IMR-90 (cell line): Measurements from ENCODE around the gene SRPK2.

ENCODE experiments used
- BHLHE40 ChIP-seq: fragments of 150-350 bp; IDR thresholded peaks from 2 replicates; pipeline ENCODE4 v1.6.1; 2016; ENCODE audit warnings: mild to moderate bottlenecking, low read depth, low read length
- CHD1 ChIP-seq: IDR thresholded peaks from 2 replicates; pipeline ENCODE4 v1.6.1; 2012; ENCODE audit warnings: low read depth, low read length, improper control_type of control experiment
- POLR2A ChIP-seq: IDR thresholded peaks from 2 replicates; pipeline ENCODE4 v1.6.1; 2012; ENCODE audit warnings: mild to moderate bottlenecking, low read depth, low read length
- RAD21 ChIP-seq: IDR thresholded peaks from 2 replicates; pipeline ENCODE4 v1.6.1; 2012; ENCODE audit warnings: low read length, improper control_type of control experiment
- RFX5 ChIP-seq: IDR thresholded peaks from 2 replicates; pipeline ENCODE4 v1.8.0; 2012; ENCODE audit warnings: low read depth, mild to moderate bottlenecking, low read length, moderate library complexity
- TF ChIP-seq, protein P1 (sequence below): conservative IDR thresholded peaks from 2 replicates; pipeline ENCODE4 v1.5.1; 2012; ENCODE audit warnings: mild to moderate bottlenecking, low read depth, low read length, improper control_type of control experiment
- TF ChIP-seq, protein P2 (sequence below): fragments of 150-350 bp; IDR thresholded peaks from 2 replicates; pipeline ENCODE4 v1.6.1; 2016; ENCODE audit warnings: low read depth, mild to moderate bottlenecking, low read length, moderate library complexity, borderline replicate concordance

DNA sequence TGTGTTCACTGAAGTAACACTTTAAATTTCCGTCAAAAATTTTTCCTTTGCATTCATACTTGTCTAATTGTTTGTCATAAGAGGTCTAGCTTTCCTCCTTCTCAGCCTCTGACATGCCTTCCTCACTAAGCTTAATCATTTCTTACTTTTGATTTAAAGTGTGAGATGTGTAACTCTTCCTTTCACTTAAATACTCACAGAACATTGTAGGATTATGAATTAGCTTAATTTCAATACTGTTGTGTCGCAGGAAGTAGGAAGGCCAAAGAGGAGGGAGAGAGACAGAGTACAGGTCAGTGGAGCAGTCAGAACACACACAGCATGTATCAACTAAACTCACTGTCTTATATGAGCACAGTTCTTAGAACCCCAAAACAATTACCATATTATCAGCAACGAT lies 99.0 kb downstream of the SRPK2 start:
- TF ChIP-seq, protein P1, sequence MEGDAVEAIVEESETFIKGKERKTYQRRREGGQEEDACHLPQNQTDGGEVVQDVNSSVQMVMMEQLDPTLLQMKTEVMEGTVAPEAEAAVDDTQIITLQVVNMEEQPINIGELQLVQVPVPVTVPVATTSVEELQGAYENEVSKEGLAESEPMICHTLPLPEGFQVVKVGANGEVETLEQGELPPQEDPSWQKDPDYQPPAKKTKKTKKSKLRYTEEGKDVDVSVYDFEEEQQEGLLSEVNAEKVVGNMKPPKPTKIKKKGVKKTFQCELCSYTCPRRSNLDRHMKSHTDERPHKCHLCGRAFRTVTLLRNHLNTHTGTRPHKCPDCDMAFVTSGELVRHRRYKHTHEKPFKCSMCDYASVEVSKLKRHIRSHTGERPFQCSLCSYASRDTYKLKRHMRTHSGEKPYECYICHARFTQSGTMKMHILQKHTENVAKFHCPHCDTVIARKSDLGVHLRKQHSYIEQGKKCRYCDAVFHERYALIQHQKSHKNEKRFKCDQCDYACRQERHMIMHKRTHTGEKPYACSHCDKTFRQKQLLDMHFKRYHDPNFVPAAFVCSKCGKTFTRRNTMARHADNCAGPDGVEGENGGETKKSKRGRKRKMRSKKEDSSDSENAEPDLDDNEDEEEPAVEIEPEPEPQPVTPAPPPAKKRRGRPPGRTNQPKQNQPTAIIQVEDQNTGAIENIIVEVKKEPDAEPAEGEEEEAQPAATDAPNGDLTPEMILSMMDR = no peak
- TF ChIP-seq BHLHE40 (no peak), POLR2A (no peak), RAD21 (no peak), RFX5 (no peak), CHD1 (no peak)
- TF ChIP-seq, protein P2, sequence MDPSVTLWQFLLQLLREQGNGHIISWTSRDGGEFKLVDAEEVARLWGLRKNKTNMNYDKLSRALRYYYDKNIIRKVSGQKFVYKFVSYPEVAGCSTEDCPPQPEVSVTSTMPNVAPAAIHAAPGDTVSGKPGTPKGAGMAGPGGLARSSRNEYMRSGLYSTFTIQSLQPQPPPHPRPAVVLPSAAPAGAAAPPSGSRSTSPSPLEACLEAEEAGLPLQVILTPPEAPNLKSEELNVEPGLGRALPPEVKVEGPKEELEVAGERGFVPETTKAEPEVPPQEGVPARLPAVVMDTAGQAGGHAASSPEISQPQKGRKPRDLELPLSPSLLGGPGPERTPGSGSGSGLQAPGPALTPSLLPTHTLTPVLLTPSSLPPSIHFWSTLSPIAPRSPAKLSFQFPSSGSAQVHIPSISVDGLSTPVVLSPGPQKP = no peak
